ENCODE data around the gene ZBTB8B. TPM values are rescaled to one million over a fixed set of nuclear protein-coding genes. Genes with fewer than 3 reads are reported as not detected.

The ZBTB8B gene
- under 1 TPM in 2 of 4 donors, not detected in 2; 0.13 to 0.19 TPM for total RNA-seq

GRCh38 chr1:32464716-32465577, at the start of gene ZBTB8B:
TSS of gene ZBTB8B (plus strand) at chr1:32465072. CDS start at chr1:32470625, 5,553 bp downstream.
- Histone ChIP-seq H3K4me1 (peaks cover 0 to 15% (median 6%) of the 10 kb centered on the region in 4 donors), H3K36me3 (no peaks in the 10 kb centered on the region), H3K27ac (no peak within 1 kb of the TSS), H3K4me3 (peak within 1 kb of the TSS; percentile 10 to 41 (median 36)), H3K27me3 (peaks cover 0 to 11% of the 10 kb centered on the region in 2 donors), H3K9me3 (no peaks in the 10 kb centered on the region)
- TF ChIP-seq POLR2A (IDR thresholded peaks at IDR 0.05) (no peak), CTCF (IDR thresholded peaks at IDR 0.05) (no peak)
- peak in 2 of 3 donors; percentile 60 to 64 for DNase-seq

GRCh38 chr1:32421775-32422174, 43.1 kb upstream of the ZBTB8B start:
- Histone ChIP-seq H3K9me3 (no peaks in the 10 kb centered on the region), H3K27ac (no peak overlapping the region), H3K4me1 (no peaks in the 10 kb centered on the region), H3K36me3 (no peaks in the 10 kb centered on the region), H3K27me3 (no peaks in the 10 kb centered on the region), H3K4me3 (no peak overlapping the region)
- TF ChIP-seq POLR2A (IDR thresholded peaks at IDR 0.05) (no peak), CTCF (IDR thresholded peaks at IDR 0.05) (no peak)
- no peak for DNase-seq

- no peaks in the 10 kb centered on the region for H3K9me3 ChIP-seq
- TF ChIP-seq POLR2A (IDR thresholded peaks at IDR 0.05): no peak
- TF ChIP-seq CTCF (IDR thresholded peaks at IDR 0.05): no peak
- no peaks in the 10 kb centered on the region for H3K4me1 ChIP-seq
- no peaks in the 10 kb centered on the region for H3K36me3 ChIP-seq
- no peaks in the 10 kb centered on the region for H3K27me3 ChIP-seq
- no peak for DNase-seq
- peak overlapping the region in 1 of 4 donors; percentile 12 for H3K4me3 ChIP-seq
- H3K27ac ChIP-seq: no peak overlapping the region
Measured at GRCh38 chr1:32426489-32427255, 38.2 kb upstream of the ZBTB8B start.

GRCh38 chr1:32427264-32427963, 37.5 kb upstream of the ZBTB8B start:
- Histone ChIP-seq H3K27ac (no peak overlapping the region), H3K4me3 (no peak overlapping the region), H3K36me3 (no peaks in the 10 kb centered on the region), H3K27me3 (no peaks in the 10 kb centered on the region), H3K9me3 (no peaks in the 10 kb centered on the region), H3K4me1 (no peaks in the 10 kb centered on the region)
- TF ChIP-seq CTCF (IDR thresholded peaks at IDR 0.05): no peak
- TF ChIP-seq POLR2A (IDR thresholded peaks at IDR 0.05): no peak
- no peak for DNase-seq

- Histone ChIP-seq H3K27me3 (no peaks in the 10 kb centered on the region), H3K4me3 (no peak overlapping the region), H3K4me1 (no peaks in the 10 kb centered on the region), H3K36me3 (no peaks in the 10 kb centered on the region), H3K9me3 (no peaks in the 10 kb centered on the region), H3K27ac (no peak overlapping the region)
- TF ChIP-seq CTCF (IDR thresholded peaks at IDR 0.05) (no peak), POLR2A (IDR thresholded peaks at IDR 0.05) (no peak)
- DNase-seq: no peak
Measured at GRCh38 chr1:32431736-32432400, 33.0 kb upstream of the ZBTB8B start.
